Naive thymus-derived CD4-positive, alpha-beta T cell (primary cell): ENCODE measurements around the gene ACOT6. TPM values are rescaled to one million over a fixed set of nuclear protein-coding genes. Genes with fewer than 3 reads are reported as not detected.
"Not testable (repeated sequence)": the region's sequence is repeated elsewhere in the genome, so short reads cannot be mapped to it uniquely, and the experiment has no call there.

Source experiments
- ATAC-seq: fragments of 150-1000 bp; cut with Tn5 transposase; 2 replicates; pipeline ENCODE4 v1.10.0; 2021; ENCODE audit warnings: mild to moderate bottlenecking, moderate library complexity
- CTCF ChIA-PET: fragments of 350-600 bp; sonication (Branson Sonifier 250); formaldehyde crosslinking; loops from one replicate; lab custom pipeline; 2021; ENCODE audit warnings: antibody characterized with exemption; lab: Charles Lee
- POLR2A ChIA-PET: fragments of 350-600 bp; sonication (Branson Sonifier 250); formaldehyde crosslinking; loops from one replicate; lab custom pipeline; 2021; ENCODE audit warnings: antibody characterized with exemption, inconsistent platforms; lab: Charles Lee
- DNase-seq, 9 donors: peaks; one replicate each; pipeline versions ENCODE4 v3.0.0 to v3.0.0-alpha.2; 2020 to 2022; ENCODE audit warnings: mixed read lengths in 1 of 9
- H3K27ac ChIP-seq: one replicate; pipeline ENCODE4 v1.7.0; 2013; ENCODE audit warnings: mild to moderate bottlenecking, low read depth, low read length, moderate library complexity
- H3K27me3 ChIP-seq, 2 donors: one replicate each; pipeline ENCODE4 v1.7.0; 2013; ENCODE audit warnings: low read length in 2 of 2, mild to moderate bottlenecking in 2 of 2, moderate library complexity in 2 of 2; ENCODE audit not compliant: control insufficient read depth in 2 of 2, insufficient read depth in 2 of 2
- H3K36me3 ChIP-seq, 3 experiments: 1 replicate in 2 of 3; 2 replicates in 1 of 3; pipeline ENCODE4 v1.7.0; 2013; ENCODE audit warnings: low read length in 3 of 3, mild to moderate bottlenecking in 3 of 3, moderate library complexity in 1 of 3; ENCODE audit not compliant: insufficient read depth in 3 of 3, control insufficient read depth in 2 of 3
- H3K4me1 ChIP-seq, 2 donors: one replicate each; pipeline ENCODE4 v1.7.0; 2013; ENCODE audit warnings: low read length in 2 of 2, mild to moderate bottlenecking in 2 of 2, moderate library complexity in 1 of 2; ENCODE audit not compliant: control insufficient read depth in 2 of 2, insufficient read depth in 2 of 2
- H3K4me3 ChIP-seq: 2 replicates; pipeline ENCODE4 v1.7.0; 2013; ENCODE audit warnings: mild to moderate bottlenecking, low read length
- H3K9me3 ChIP-seq, 3 experiments: 1 replicate in 2 of 3; 2 replicates in 1 of 3; pipeline ENCODE4 v1.7.0; 2013; ENCODE audit warnings: low read length in 3 of 3; ENCODE audit not compliant: control insufficient read depth in 2 of 3
- H3K27ac Mint-ChIP-seq, 9 donors: one replicate each; pipeline ENCODE4 v1.8.0; 2020 to 2022; ENCODE audit warnings: mixed read lengths in 9 of 9, mild to moderate bottlenecking in 8 of 9, moderate library complexity in 5 of 9, inconsistent platforms in 2 of 9
- H3K27me3 Mint-ChIP-seq, 5 donors: one replicate each; pipeline ENCODE4 v1.8.0; 2021 to 2022; ENCODE audit warnings: mixed read lengths in 5 of 5, mild to moderate bottlenecking in 1 of 5
- H3K36me3 Mint-ChIP-seq, 5 donors: one replicate each; pipeline ENCODE4 v1.8.0; 2020 to 2022; ENCODE audit warnings: mixed read lengths in 5 of 5, mild to moderate bottlenecking in 3 of 5, inconsistent platforms in 1 of 5
- H3K4me1 Mint-ChIP-seq, 7 donors: one replicate each; pipeline ENCODE4 v1.8.0; 2020 to 2022; ENCODE audit warnings: mixed read lengths in 7 of 7, mild to moderate bottlenecking in 3 of 7, inconsistent platforms in 1 of 7
- H3K4me3 Mint-ChIP-seq, 10 donors: one replicate each; pipeline ENCODE4 v1.8.0; 2020 to 2022; ENCODE audit warnings: mild to moderate bottlenecking in 10 of 10, mixed read lengths in 10 of 10, moderate library complexity in 6 of 10, inconsistent platforms in 2 of 10
- H3K9me3 Mint-ChIP-seq, 11 donors: one replicate each; pipeline ENCODE4 v1.8.0; 2020 to 2022; ENCODE audit warnings: mixed read lengths in 11 of 11, mild to moderate bottlenecking in 4 of 11, inconsistent platforms in 1 of 11, moderate library complexity in 1 of 11
- intact Hi-C, 2 donors: fragments of 100-400 bp; cut with micrococcal nuclease; formaldehyde crosslinking; loops; one replicate each; pipeline ENCODE4 v1.15.1; 2023
- polyA plus RNA-seq, 2 donors: library from polyadenylated mRNA; unstranded; fragments of 300-500 nt; fragmentation: Illumina TruSeq; gene quantifications; one replicate each; pipeline ENCODE4 v1.2.3, GENCODE V29; 2021
- total RNA-seq, 6 experiments: library from RNA in 5 of 6; stranded (reverse) in 5 of 6; gene quantifications; 1 replicate in 5 of 6; 2 replicates in 1 of 6; pipeline ENCODE4 v1.2.3 and lab custom pipeline; 2021 to 2026

The ACOT6 gene
- total and polyA plus RNA-seq, 7 experiments from 2014 or later = 0.27 TPM; not detected in 6

DNA sequence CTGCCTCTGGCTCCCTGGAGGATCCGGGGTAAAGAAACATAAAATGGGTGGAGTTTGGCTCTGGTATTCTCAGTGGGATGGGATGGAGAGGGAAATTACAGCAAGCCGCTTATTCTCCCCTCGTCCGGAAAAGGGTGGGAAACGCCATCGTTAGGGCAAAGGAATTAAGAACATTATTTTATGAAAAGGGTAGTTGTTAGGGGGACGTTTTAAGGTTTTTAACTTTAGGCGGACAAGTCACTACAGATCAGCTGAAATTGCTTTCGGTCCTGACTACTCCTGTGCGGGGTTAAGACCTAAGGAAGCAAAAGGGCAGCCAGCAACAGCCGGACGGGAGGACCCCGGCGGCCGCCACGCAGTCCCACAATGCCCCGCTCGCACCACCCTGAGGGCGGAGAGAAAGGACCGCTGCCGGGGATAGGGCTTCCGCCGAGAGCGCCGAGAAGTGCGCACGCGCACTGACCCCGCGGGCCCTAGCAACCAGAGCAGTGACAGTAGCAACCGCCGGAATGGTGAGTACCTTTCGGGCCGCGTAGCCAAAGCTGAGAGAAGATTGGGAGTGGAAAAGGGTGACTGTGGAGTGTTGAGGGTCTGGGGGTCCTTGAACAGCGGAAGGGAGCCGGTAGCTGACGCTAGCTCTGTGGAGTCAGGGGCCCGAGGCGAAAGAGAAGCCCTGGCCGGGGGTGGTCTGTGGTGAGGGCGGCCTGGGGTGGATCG is 32.4 kb downstream of the ACOT6 start, which contains the start of gene DNAL1:
Gene DNAL1, plus strand, starts transcription at position 456 of the 717 bp plus-strand sequence. Its CDS starts 54 bp downstream, at position 510.
- Mint-ChIP-seq H3K27ac (peak within 1 kb of the TSS; percentile 86 to 98 (median 93)), H3K36me3 (no peaks in the 10 kb centered on the region), H3K4me3 (peak within 1 kb of the TSS; percentile 89 to 99 (median 94)), H3K27me3 (no peaks in the 10 kb centered on the region), H3K4me1 (peaks cover 8 to 20% (median 16%) of the 10 kb centered on the region in 7 donors), H3K9me3 (no peaks in the 10 kb centered on the region)
- peak within 1 kb of the TSS; percentile 92 for H3K4me3 ChIP-seq
- CTCF ChIA-PET = interaction anchor here (0.7 kb wide), 1 partner anchor 136 kb away, joined by 3 read pairs; no protein-coding TSS in a partner anchor
- H3K4me1 ChIP-seq = peaks cover 7 to 9% of the 10 kb centered on the region in 2 donors
- H3K27ac ChIP-seq = peak within 1 kb of the TSS; percentile 80
- H3K27me3 ChIP-seq = no peaks in the 10 kb centered on the region
- ATAC-seq (peak; percentile 99), DNase-seq (peak; percentile 80 to 93 (median 86))
- POLR2A ChIA-PET = interaction anchor here (0.9 to 3.9 kb wide), 8 partner anchors 11 to 242 kb away, joined by 3 to 17 read pairs (median 4); partner anchors contain the start of genes RIOX1 and ZNF410
- no peaks in the 10 kb centered on the region for H3K9me3 ChIP-seq
- no peaks in the 10 kb centered on the region for H3K36me3 ChIP-seq
- intact Hi-C loops = loop anchor here (1.0 to 10.0 kb wide), 8 partner anchors 32 to 660 kb away; partner anchors contain the start of genes ACOT2 (in 2 of the 2), ABCD4 (in 1 of the 2), ACOT6 (in 1 of the 2) and NUMB (in 1 of the 2)

- Histone ChIP-seq H3K4me3 (peak overlapping the region; percentile 92), H3K4me1 (peaks cover 7 to 9% of the 10 kb centered on the region in 2 donors), H3K36me3 (no peaks in the 10 kb centered on the region), H3K27me3 (no peaks in the 10 kb centered on the region), H3K9me3 (no peaks in the 10 kb centered on the region), H3K27ac (peak overlapping the region; percentile 80)
- ChIA-PET CTCF (no interaction called here), POLR2A (interaction anchor here (0.9 to 3.9 kb wide), 5 partner anchors 56 to 241 kb away, joined by 3 to 17 read pairs (median 5); partner anchors contain the start of genes RIOX1 and ZNF410)
- Mint-ChIP-seq H3K4me3 (peak overlapping the region; percentile 89 to 99 (median 94)), H3K9me3 (no peaks in the 10 kb centered on the region), H3K36me3 (no peaks in the 10 kb centered on the region), H3K27ac (peak overlapping the region; percentile 86 to 98 (median 93)), H3K27me3 (no peaks in the 10 kb centered on the region), H3K4me1 (peaks cover 8 to 20% (median 16%) of the 10 kb centered on the region in 7 donors)
- intact Hi-C loops = loop anchor here in 1 of 2 donors (10.0 kb wide), 2 partner anchors 590 to 660 kb away; partner anchors contain the start of genes ABCD4 and RBM25
- DNase-seq (no peak), ATAC-seq (no peak)
Observed at GRCh38 chr14:73645248-73645610, 32.9 kb downstream of the ACOT6 start.

DNA sequence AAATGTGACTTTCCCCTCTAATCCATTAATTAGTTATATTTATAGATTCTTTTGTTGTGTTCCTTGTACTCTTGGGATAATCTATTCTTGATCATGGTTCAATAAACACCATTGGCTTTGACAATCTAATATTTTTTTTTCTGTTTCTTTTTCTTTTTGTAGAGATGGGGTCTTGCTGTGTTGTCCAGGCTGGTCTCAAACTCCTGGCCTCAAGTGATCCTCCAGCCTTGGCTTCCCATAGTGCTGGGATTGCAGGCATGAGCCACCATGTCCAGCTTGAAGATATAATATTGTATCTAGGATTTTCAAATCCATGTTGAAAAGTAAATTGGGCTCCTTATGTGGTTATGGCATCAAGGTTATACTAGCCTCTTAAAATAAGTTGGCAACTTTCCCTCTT is 38.7 kb downstream of the ACOT6 start:
- no peak overlapping the region for H3K27ac ChIP-seq
- H3K9me3 Mint-ChIP-seq = no peaks in the 10 kb centered on the region
- intact Hi-C loops = no loop called here
- no peaks in the 10 kb centered on the region for H3K27me3 ChIP-seq
- no peak for ATAC-seq
- H3K4me1 ChIP-seq = no peaks in the 10 kb centered on the region
- POLR2A ChIA-PET = interaction anchor here (1.0 kb wide), 1 partner anchor 14 kb away, joined by 3 read pairs; no protein-coding TSS in a partner anchor
- H3K36me3 ChIP-seq = peaks cover 0 to 6% (median 0%) of the 10 kb centered on the region in 3 experiments
- H3K4me1 Mint-ChIP-seq = peaks cover 0 to 2% (median 0%) of the 10 kb centered on the region in 7 donors
- peaks cover 0 to 17% (median 8%) of the 10 kb centered on the region in 5 donors for H3K36me3 Mint-ChIP-seq
- no peak for DNase-seq
- no peak overlapping the region for H3K4me3 ChIP-seq
- H3K9me3 ChIP-seq = no peaks in the 10 kb centered on the region
- H3K27ac Mint-ChIP-seq = no peak overlapping the region
- H3K27me3 Mint-ChIP-seq = no peaks in the 10 kb centered on the region
- CTCF ChIA-PET = interaction anchor here (1.0 kb wide), 2 partner anchors 18 to 23 kb away, joined by 3 read pairs; no protein-coding TSS in a partner anchor
- no peak overlapping the region for H3K4me3 Mint-ChIP-seq

- Histone ChIP-seq H3K9me3 (no peaks in the 10 kb centered on the region), H3K27me3 (no peaks in the 10 kb centered on the region), H3K4me1 (no peaks in the 10 kb centered on the region), H3K36me3 (peaks cover 0 to 6% (median 0%) of the 10 kb centered on the region in 3 experiments), H3K4me3 (no peak overlapping the region), H3K27ac (no peak overlapping the region)
- intact Hi-C loops = no loop called here
- H3K9me3 Mint-ChIP-seq = no peaks in the 10 kb centered on the region
- H3K4me1 Mint-ChIP-seq = peaks cover 0 to 2% (median 0%) of the 10 kb centered on the region in 7 donors
- CTCF ChIA-PET = no interaction called here
- DNase-seq (no peak), ATAC-seq (no peak)
- peaks cover 0 to 26% (median 8%) of the 10 kb centered on the region in 5 donors for H3K36me3 Mint-ChIP-seq
- H3K27ac Mint-ChIP-seq = no peak overlapping the region
- H3K27me3 Mint-ChIP-seq = no peaks in the 10 kb centered on the region
- POLR2A ChIA-PET = interaction anchor here (0.5 to 1.4 kb wide), 2 partner anchors 10 to 107 kb away, joined by 3 read pairs; no protein-coding TSS in a partner anchor
- H3K4me3 Mint-ChIP-seq = no peak overlapping the region
Observed at GRCh38 chr14:73655851-73656250, 43.5 kb downstream of the ACOT6 start.

GRCh38 chr14:73659202-73659601 is 46.9 kb downstream of the ACOT6 start:
- H3K36me3 Mint-ChIP-seq = peaks cover 0 to 23% (median 13%) of the 10 kb centered on the region in 5 donors
- intact Hi-C loops, H3K4me3 Mint-ChIP-seq, H3K36me3 ChIP-seq, ATAC-seq, H3K4me1 ChIP-seq, H3K4me1 Mint-ChIP-seq, DNase-seq, H3K27ac ChIP-seq, H3K27me3 Mint-ChIP-seq, H3K27ac Mint-ChIP-seq, POLR2A ChIA-PET, H3K9me3 ChIP-seq, H3K9me3 Mint-ChIP-seq, H3K4me3 ChIP-seq, H3K27me3 ChIP-seq: not testable (repeated sequence)
- CTCF ChIA-PET = interaction anchor here (0.6 kb wide), 1 partner anchor 22 kb away, joined by 6 read pairs; no protein-coding TSS in a partner anchor

GRCh38 chr14:73660511-73660910 is 48.2 kb downstream of the ACOT6 start:
- POLR2A ChIA-PET = no interaction called here
- Histone ChIP-seq H3K4me1 (no peaks in the 10 kb centered on the region), H3K27ac (no peak overlapping the region), H3K9me3 (no peaks in the 10 kb centered on the region), H3K27me3 (no peaks in the 10 kb centered on the region), H3K4me3 (no peak overlapping the region), H3K36me3 (no peaks in the 10 kb centered on the region)
- intact Hi-C loops = no loop called here
- Mint-ChIP-seq H3K4me3 (no peak overlapping the region), H3K27me3 (no peaks in the 10 kb centered on the region), H3K27ac (no peak overlapping the region), H3K4me1 (peaks cover 0 to 9% (median 0%) of the 10 kb centered on the region in 7 donors), H3K36me3 (peaks cover 0 to 24% (median 13%) of the 10 kb centered on the region in 5 donors), H3K9me3 (no peaks in the 10 kb centered on the region)
- DNase-seq = no peak
- CTCF ChIA-PET = no interaction called here
- ATAC-seq = no peak
